Fibroblast of lung (primary cell): ENCODE results near the gene POLE3.

ENCODE experiments used
- CTCF ChIP-seq, 2 donors: IDR thresholded peaks in 1 of 2; conservative IDR thresholded peaks in 1 of 2; 1 replicate in 1 of 2; 2 replicates in 1 of 2; pipeline ENCODE4 v1.5.1; 2011 to 2012; ENCODE audit warnings: low read length in 2 of 2, control low read depth in 1 of 2, inconsistent platforms in 1 of 2, low read depth in 1 of 2, mild to moderate bottlenecking in 1 of 2
- EZH2 ChIP-seq: IDR thresholded peaks from 2 replicates; pipeline ENCODE4 v1.5.1; 2012; ENCODE audit warnings: low read length, control low read depth, mild to moderate bottlenecking; ENCODE audit errors: missing control alignments

GRCh38 chr9:113431191-113431590 lies 20.7 kb upstream of the POLE3 start:
- TF ChIP-seq CTCF (conservative IDR thresholded peaks at IDR 0.05 in 1 of 2, IDR thresholded peaks at IDR 0.05 in 1 of 2; ENCODE audit: low read depth in 1 of 2, low read length in 2 of 2), result no peak
- TF ChIP-seq EZH2, result no peak
